Neural progenitor cell (in vitro differentiated cells): ENCODE results near the gene CLEC4D. TPM values are rescaled to one million over a fixed set of nuclear protein-coding genes. Genes with fewer than 3 reads are reported as not detected.

Experiments used
- DNase-seq: peaks from one replicate; pipeline ENCODE4 v3.0.0-alpha.2; 2016; ENCODE audit warnings: low spot score
- H2AFZ ChIP-seq: fragments of 200-600 bp; sonication (generic); replicated peaks from 2 replicates; pipeline ENCODE4 v1.6.1; 2016; ENCODE audit warnings: antibody characterized with exemption
- H3F3A ChIP-seq: fragments of 200-600 bp; sonication (generic); 2 replicates; pipeline ENCODE4 v1.6.1; 2016; ENCODE audit warnings: antibody characterized with exemption, low read depth
- H3K27ac ChIP-seq: fragments of 200-600 bp; sonication (generic); 2 replicates; pipeline ENCODE4 v1.5.1; 2016; ENCODE audit warnings: mild to moderate bottlenecking
- H3K27me3 ChIP-seq: fragments of 200-600 bp; sonication (generic); 2 replicates; pipeline ENCODE4 v1.6.1; 2016; ENCODE audit warnings: mild to moderate bottlenecking, moderate library complexity
- H3K36me3 ChIP-seq: fragments of 200-600 bp; sonication (generic); 2 replicates; pipeline ENCODE4 v1.5.1; 2016
- H3K4me1 ChIP-seq: fragments of 200-600 bp; sonication (generic); 2 replicates; pipeline ENCODE4 v1.6.1; 2016; ENCODE audit warnings: mixed run types
- H3K4me2 ChIP-seq: fragments of 200-600 bp; sonication (generic); 2 replicates; pipeline ENCODE4 v1.6.1; 2016
- H3K4me3 ChIP-seq: fragments of 200-600 bp; sonication (generic); 2 replicates; pipeline ENCODE4 v1.5.1; 2016
- H3K79me2 ChIP-seq: fragments of 200-600 bp; sonication (generic); 2 replicates; pipeline ENCODE4 v1.6.1; 2016; ENCODE audit warnings: low read depth
- H3K9ac ChIP-seq: fragments of 200-600 bp; sonication (generic); 2 replicates; pipeline ENCODE4 v1.6.1; 2016
- H3K9me3 ChIP-seq: fragments of 200-600 bp; sonication (generic); 2 replicates; pipeline ENCODE4 v1.5.1; 2016; ENCODE audit warnings: low read depth
- H4K20me1 ChIP-seq: fragments of 200-600 bp; sonication (generic); 2 replicates; pipeline ENCODE4 v1.6.1; 2016; ENCODE audit warnings: low read depth
- H3K27ac Mint-ChIP-seq: 3 replicates; pipeline ENCODE4 v1.8.0; 2021; ENCODE audit warnings: mixed read lengths
- H3K27me3 Mint-ChIP-seq: 2 replicates; pipeline ENCODE4 v1.8.0; 2022; ENCODE audit warnings: low read depth, mild to moderate bottlenecking, inconsistent platforms, moderate library complexity, mixed read lengths; ENCODE audit not compliant: insufficient read depth
- H3K36me3 Mint-ChIP-seq: 3 replicates; pipeline ENCODE4 v1.8.0; 2021; ENCODE audit warnings: mixed read lengths
- H3K4me1 Mint-ChIP-seq: 3 replicates; pipeline ENCODE4 v1.8.0; 2021; ENCODE audit warnings: mixed read lengths
- H3K4me3 Mint-ChIP-seq: 3 replicates; pipeline ENCODE4 v1.8.0; 2021; ENCODE audit warnings: mild to moderate bottlenecking, moderate library complexity, mixed read lengths
- H3K9me3 Mint-ChIP-seq: 3 replicates; pipeline ENCODE4 v1.8.0; 2020; ENCODE audit warnings: mixed read lengths
- EZH2 ChIP-seq: fragments of 200-600 bp; sonication (generic); IDR thresholded peaks from 2 replicates; pipeline ENCODE4 v1.6.1; 2017; ENCODE audit warnings: antibody characterized with exemption, mild to moderate bottlenecking, moderate library complexity
- EZH2phosphoT487 ChIP-seq: fragments of 200-600 bp; sonication (generic); IDR thresholded peaks from 2 replicates; pipeline ENCODE4 v1.6.1; 2017; ENCODE audit warnings: antibody characterized with exemption
- total RNA-seq: library from RNA; depleted of rRNA; stranded (reverse); fragments of >200 nt; gene quantifications from 2 replicates; pipeline ENCODE4 v1.2.3, GENCODE V29; 2015; ENCODE audit warnings: low replicate concordance
- TF ChIP-seq, protein P1 (sequence below): fragments of 200-600 bp; sonication (generic); IDR thresholded peaks from 2 replicates; pipeline ENCODE4 v1.5.1; 2017; ENCODE audit warnings: antibody characterized with exemption, mild to moderate bottlenecking

The CLEC4D gene
- total RNA-seq, 1 donor from 2014 or later, result 0.19 TPM

DNA sequence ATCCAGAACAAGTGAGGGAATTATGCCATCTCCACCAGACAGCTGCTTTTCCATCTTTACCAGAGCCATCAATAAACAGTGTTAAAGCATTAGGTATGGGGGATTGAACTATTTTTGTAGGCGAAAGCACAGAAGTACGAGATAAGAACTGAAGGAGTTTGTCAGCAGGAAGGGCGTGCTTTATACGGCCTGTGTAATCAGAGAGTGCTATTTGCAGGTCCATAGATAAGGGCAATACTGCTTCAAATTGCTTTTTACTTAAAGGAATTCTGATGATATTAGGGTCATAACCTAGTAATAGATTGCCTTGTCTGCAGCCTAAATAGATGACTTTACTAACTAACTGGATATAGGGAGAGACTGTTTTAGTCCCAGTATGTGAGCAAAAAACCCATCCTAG is 47.7 kb downstream of the CLEC4D start:
- Mint-ChIP-seq H3K27ac (no peak overlapping the region), H3K9me3 (peaks cover 23% of the 10 kb centered on the region), H3K4me3 (no peak overlapping the region), H3K27me3 (peaks cover 2% of the 10 kb centered on the region), H3K4me1 (no peaks in the 10 kb centered on the region), H3K36me3 (no peaks in the 10 kb centered on the region)
- Histone ChIP-seq H3K4me2 (no peak overlapping the region), H3K4me1 (no peaks in the 10 kb centered on the region), H4K20me1 (no peaks in the 10 kb centered on the region), H3K27me3 (no peaks in the 10 kb centered on the region), H3K9ac (no peak overlapping the region), H3K9me3 (no peaks in the 10 kb centered on the region), H3K36me3 (no peaks in the 10 kb centered on the region), H3F3A (no peaks in the 10 kb centered on the region), H3K27ac (no peak overlapping the region), H3K79me2 (no peaks in the 10 kb centered on the region), H2AFZ (no peak overlapping the region), H3K4me3 (no peak overlapping the region)
- TF ChIP-seq EZH2phosphoT487, result no peak
- TF ChIP-seq, protein P1, sequence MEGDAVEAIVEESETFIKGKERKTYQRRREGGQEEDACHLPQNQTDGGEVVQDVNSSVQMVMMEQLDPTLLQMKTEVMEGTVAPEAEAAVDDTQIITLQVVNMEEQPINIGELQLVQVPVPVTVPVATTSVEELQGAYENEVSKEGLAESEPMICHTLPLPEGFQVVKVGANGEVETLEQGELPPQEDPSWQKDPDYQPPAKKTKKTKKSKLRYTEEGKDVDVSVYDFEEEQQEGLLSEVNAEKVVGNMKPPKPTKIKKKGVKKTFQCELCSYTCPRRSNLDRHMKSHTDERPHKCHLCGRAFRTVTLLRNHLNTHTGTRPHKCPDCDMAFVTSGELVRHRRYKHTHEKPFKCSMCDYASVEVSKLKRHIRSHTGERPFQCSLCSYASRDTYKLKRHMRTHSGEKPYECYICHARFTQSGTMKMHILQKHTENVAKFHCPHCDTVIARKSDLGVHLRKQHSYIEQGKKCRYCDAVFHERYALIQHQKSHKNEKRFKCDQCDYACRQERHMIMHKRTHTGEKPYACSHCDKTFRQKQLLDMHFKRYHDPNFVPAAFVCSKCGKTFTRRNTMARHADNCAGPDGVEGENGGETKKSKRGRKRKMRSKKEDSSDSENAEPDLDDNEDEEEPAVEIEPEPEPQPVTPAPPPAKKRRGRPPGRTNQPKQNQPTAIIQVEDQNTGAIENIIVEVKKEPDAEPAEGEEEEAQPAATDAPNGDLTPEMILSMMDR, result no peak
- no peak for TF ChIP-seq EZH2
- DNase-seq, result no peak

DNA sequence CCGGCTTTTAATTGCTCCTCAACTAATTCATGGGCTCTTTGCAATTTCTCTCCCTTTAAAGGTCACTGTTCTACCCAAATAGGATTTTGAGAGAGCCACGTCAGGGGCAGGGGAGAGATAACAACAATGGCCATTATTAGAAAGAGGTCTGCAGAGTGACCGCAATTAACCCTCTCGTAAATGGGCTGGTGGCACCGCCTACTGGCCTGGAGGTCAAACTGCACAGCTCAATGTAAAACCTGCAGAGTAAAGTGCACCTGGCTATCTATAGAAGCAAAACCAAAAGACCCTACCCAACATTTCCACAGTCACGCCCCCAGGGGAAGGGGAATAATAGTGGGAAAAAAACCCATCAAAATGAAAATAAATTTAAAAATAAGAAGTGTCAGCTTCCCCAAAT is 49.0 kb downstream of the CLEC4D start:
- H3K4me3 ChIP-seq, result no peak overlapping the region
- peaks cover 2% of the 10 kb centered on the region for H3K27me3 Mint-ChIP-seq
- H3K27me3 ChIP-seq, result no peaks in the 10 kb centered on the region
- H3K27ac ChIP-seq, result no peak overlapping the region
- H3K4me1 ChIP-seq, result no peaks in the 10 kb centered on the region
- TF ChIP-seq, protein P1, result peak; percentile 32
- no peak for TF ChIP-seq EZH2
- no peaks in the 10 kb centered on the region for H3K79me2 ChIP-seq
- no peaks in the 10 kb centered on the region for H3K9me3 ChIP-seq
- H3K27ac Mint-ChIP-seq, result no peak overlapping the region
- H3K9me3 Mint-ChIP-seq, result peaks cover 29% of the 10 kb centered on the region
- no peaks in the 10 kb centered on the region for H4K20me1 ChIP-seq
- H3K36me3 ChIP-seq, result no peaks in the 10 kb centered on the region
- no peak for DNase-seq
- no peak overlapping the region for H3K4me3 Mint-ChIP-seq
- no peaks in the 10 kb centered on the region for H3K36me3 Mint-ChIP-seq
- H3F3A ChIP-seq, result no peaks in the 10 kb centered on the region
- H2AFZ ChIP-seq, result no peak overlapping the region
- H3K9ac ChIP-seq, result no peak overlapping the region
- H3K4me1 Mint-ChIP-seq, result peaks cover 2% of the 10 kb centered on the region
- no peak overlapping the region for H3K4me2 ChIP-seq

DNA sequence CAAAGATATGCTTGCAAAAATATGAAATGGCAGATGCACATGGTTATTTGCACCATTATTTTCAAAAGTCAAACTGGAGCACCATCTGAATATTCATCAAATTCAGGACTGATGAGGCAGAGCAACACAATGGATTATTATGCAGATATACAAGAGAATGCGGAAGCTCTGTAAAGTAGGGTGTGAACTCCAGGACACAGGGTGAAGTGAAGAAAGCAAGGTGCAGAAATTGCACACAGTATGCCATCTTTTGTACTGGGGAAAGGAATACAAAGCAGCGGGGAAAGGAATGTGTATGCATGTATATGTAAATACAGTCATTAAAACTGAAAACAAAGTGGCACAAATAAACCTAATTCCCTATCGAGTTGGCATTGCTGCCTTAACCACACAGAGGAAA is 50.1 kb downstream of the CLEC4D start:
- no peak overlapping the region for H3K4me3 Mint-ChIP-seq
- no peak for DNase-seq

More for the DNA sequence above, 50.1 kb downstream of the CLEC4D start:
- H3K36me3 Mint-ChIP-seq, result no peaks in the 10 kb centered on the region
- Histone ChIP-seq H3K79me2 (no peaks in the 10 kb centered on the region), H3K27ac (no peak overlapping the region), H3K27me3 (no peaks in the 10 kb centered on the region), H3F3A (no peaks in the 10 kb centered on the region), H3K4me1 (no peaks in the 10 kb centered on the region), H3K4me3 (no peak overlapping the region), H3K36me3 (no peaks in the 10 kb centered on the region), H3K4me2 (no peak overlapping the region), H3K9ac (no peak overlapping the region), H3K9me3 (no peaks in the 10 kb centered on the region), H4K20me1 (no peaks in the 10 kb centered on the region), H2AFZ (no peak overlapping the region)
- H3K4me1 Mint-ChIP-seq, result peaks cover 3% of the 10 kb centered on the region
- H3K27ac Mint-ChIP-seq, result no peak overlapping the region
- H3K9me3 Mint-ChIP-seq, result peaks cover 30% of the 10 kb centered on the region
- H3K27me3 Mint-ChIP-seq, result peaks cover 2% of the 10 kb centered on the region
- TF ChIP-seq EZH2 (no peak), EZH2phosphoT487 (no peak)
- TF ChIP-seq, protein P1, result no peak
